Sigmoid colon (tissue), 4 donors: Measurements from ENCODE around the gene CRAT.

Experiments
- CTCF ChIP-seq, 4 experiments: fragments of 450-650 bp in 3 of 4; fragments of 200-600 bp in 1 of 4; IDR thresholded peaks; one replicate each; pipeline ENCODE4 v1.5.1; 2016 to 2019; ENCODE audit warnings: antibody characterized with exemption in 4 of 4, mild to moderate bottlenecking in 3 of 4, moderate library complexity in 2 of 4
- EP300 ChIP-seq, 4 donors: sonication (generic); formaldehyde crosslinking; IDR thresholded peaks; one replicate each; pipeline ENCODE4 v1.6.1; 2017; ENCODE audit warnings: antibody characterized with exemption in 4 of 4
- POLR2A ChIP-seq, 2 donors: fragments of 450-650 bp; IDR thresholded peaks; one replicate each; pipeline ENCODE4 v1.6.1; 2016; ENCODE audit warnings: antibody characterized with exemption in 2 of 2, mild to moderate bottlenecking in 2 of 2, moderate library complexity in 2 of 2
- POLR2AphosphoS5 ChIP-seq, 4 donors: sonication (generic); formaldehyde crosslinking; IDR thresholded peaks; one replicate each; pipeline ENCODE4 v1.6.1; 2017; ENCODE audit warnings: antibody characterized with exemption in 4 of 4

DNA sequence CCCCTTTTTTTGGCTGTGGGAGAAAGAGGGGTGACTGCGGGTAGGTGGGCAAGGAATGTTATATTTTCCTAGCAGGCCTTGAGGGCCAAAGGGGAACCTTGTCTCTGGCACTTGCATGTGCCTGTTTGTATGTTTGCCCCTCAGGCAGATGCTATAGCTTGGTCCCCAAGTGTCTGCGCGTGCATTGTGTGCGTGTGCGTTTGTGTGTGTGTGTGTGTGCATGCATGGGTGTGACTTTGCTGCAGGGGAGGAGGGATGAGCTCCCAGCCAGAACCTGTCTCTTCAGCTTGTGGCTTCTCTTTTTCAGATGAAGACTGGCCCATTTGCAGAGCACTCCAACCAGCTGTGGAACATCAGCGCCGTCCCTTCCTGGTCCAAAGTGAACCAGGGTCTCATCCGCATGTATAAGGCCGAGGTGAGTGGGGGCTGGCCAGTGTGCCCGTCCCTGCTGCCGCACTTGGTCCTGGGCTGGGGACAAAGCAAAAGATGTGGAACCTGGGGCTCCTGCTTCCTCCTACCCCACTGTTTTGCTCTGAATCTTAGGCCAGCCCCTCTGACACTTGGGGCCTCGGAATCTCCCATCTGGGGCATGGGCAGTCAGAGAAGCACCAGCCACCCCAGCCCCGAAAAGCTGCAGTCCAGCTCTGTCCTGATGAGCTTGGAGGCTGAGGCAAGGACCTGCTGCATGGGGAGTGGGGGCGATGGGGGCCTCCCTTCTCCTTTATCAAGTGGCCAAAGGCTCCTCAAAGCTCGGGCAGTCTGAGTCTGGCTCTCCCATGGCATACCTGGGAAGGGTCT, 31.7 kb upstream of the CRAT start:
- TF ChIP-seq CTCF (IDR thresholded peaks at IDR 0.05): no peak
- no peak for TF ChIP-seq POLR2AphosphoS5 (IDR thresholded peaks at IDR 0.05)
- no peak for TF ChIP-seq EP300 (IDR thresholded peaks at IDR 0.05)
- TF ChIP-seq POLR2A (IDR thresholded peaks at IDR 0.05): no peak
